ENCODE data around the gene WIPF1.

The WIPF1 gene

DNA sequence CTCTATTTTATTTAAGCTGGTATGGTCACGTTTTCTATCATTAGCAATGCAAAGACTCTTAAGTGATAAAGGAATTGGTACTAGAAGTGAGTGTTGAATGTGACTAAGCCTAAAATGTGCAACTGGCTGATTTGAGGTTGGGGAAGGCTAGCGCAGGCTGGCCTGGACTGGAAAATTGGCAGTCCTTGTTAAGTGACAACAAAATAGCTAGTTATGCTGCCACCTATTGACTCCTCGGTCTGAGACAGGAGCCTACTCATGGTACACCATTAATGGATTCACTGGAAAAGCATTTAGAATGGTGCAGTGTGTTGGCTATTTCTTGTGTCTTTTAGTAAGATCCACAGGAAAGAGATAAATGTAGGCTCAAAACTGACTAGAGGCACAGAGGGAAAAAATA lies 5.7 kb upstream of the WIPF1 start:
- DNase-seq (ENCODE audit: low read depth, low spot score) = no peak
- no peak overlapping the region for H3K4me3 ChIP-seq (ENCODE audit: low read length)

DNA sequence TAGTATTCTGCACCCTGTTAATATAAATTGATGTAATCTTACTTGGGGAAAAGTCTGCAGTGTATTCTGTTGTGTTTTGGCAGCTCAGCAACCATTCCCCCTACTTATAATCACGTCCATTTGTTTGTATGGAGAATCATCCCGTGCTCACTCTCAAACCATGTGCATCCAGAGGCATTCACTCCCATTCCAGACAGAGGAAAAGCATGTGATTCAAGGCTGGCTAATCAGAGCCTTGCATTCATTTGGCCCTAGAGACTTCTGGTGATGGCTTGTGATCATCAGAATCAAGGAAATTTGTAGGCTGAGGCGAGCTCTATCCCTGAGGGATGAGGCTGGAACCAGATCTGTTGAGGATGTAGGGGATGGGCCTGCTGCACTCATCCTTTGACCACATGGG lies 5.1 kb upstream of the WIPF1 start:
- no peak overlapping the region for H3K4me3 ChIP-seq (ENCODE audit: low read length)
- no peak for DNase-seq (ENCODE audit: low read depth, low spot score)

DNA sequence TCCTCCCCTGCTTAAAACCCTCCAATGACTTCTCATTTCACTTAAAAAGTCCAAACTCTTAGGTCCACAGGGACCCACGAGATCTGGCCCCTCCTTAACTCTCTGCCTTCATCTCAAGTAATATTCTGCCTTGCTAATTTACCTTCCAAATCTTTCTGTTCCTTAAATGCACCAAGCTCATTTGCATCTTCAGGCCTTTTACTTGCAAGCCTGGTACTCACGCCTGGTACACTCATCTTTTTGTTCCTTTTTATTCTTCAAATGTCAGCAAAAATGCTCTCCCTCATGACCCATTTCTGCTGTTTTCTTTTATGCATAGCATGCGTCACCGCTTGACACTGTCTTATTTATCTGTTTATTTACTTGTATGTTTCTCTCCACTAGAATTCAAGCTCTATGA lies 2.7 kb upstream of the WIPF1 start:
- no peak overlapping the region for H3K4me3 ChIP-seq (ENCODE audit: low read length)
- no peak for DNase-seq (ENCODE audit: low read depth, low spot score)

DNA sequence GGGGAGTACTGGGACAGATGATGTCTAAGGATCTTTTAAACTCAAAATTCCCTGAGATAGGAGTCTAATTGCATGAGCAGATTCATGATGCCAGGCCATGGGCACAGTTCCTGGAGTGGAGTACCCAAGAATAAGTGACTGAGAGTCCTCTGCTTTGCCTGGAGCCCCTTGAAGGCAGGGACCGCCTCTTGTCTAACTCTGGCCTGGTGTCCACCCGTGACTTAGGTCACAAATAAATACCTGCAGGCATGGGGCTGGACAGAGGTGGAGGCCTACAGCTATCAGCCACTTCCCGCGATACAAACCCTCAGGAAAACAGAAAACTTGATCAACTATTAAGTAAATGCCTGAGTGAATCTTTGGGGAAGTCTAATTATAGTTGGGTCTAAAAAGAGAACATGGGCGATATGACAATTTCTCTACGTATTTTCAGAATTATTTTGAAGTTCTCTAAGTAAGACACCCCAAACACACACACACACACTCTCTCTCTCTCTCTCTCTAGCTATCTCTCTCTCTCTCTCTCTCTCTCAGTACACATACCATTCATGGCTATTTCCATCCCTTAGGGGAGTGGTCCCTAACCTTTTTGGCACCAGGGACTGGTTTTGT lies 1.8 kb upstream of the WIPF1 start:
- DNase-seq (ENCODE audit: low read depth, low spot score) = no peak

DNA sequence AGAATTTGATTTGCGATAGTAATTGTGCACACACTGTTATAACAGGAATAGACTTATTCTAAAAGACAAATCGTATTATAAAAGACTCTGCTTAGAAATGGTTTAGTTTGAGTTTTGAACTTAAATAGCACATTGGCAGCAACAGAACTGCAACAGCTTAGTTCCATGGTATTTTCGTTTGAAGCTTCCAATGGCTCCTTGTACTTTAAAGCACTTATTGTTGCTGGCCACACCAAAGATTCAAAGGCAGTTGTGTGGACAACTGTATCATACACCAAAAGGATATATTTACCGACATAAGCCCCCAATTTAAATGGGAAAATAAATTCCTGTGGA lies 627 bp downstream of the WIPF1 start:
- peak overlapping the region; percentile 44 for H3K4me3 ChIP-seq (ENCODE audit: low read length)
- DNase-seq (ENCODE audit: low read depth, low spot score) = no peak

More for the DNA sequence above, 1.8 kb upstream of the WIPF1 start:
- no peak overlapping the region for H3K4me3 ChIP-seq (ENCODE audit: low read length)

DNA sequence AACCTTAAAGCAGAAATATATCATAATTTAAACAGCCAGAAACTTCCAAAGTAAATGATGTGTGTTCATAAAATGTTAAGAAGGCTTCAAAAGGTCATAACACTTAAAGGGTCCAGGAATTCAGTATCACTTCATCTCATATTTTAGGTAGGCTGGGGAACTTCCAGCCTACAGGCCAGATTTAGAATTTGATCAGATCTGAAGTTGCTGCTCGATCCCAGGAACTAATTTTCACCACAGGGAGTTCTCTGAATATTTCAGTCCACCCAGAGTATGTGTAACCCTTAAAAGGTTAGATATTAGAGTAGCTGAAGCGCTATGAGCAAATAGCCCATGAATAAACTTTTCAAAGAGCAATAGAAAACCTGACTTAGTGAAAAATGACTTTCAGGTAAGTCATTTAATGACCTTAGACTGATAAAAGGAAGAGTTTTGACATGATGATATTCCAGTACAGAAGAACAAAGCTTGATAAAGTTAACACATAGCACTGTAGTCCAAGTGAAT lies 1.7 kb downstream of the WIPF1 start:
- no peak for DNase-seq (ENCODE audit: low read depth, low spot score)
- H3K4me3 ChIP-seq (ENCODE audit: low read length) = no peak overlapping the region

DNA sequence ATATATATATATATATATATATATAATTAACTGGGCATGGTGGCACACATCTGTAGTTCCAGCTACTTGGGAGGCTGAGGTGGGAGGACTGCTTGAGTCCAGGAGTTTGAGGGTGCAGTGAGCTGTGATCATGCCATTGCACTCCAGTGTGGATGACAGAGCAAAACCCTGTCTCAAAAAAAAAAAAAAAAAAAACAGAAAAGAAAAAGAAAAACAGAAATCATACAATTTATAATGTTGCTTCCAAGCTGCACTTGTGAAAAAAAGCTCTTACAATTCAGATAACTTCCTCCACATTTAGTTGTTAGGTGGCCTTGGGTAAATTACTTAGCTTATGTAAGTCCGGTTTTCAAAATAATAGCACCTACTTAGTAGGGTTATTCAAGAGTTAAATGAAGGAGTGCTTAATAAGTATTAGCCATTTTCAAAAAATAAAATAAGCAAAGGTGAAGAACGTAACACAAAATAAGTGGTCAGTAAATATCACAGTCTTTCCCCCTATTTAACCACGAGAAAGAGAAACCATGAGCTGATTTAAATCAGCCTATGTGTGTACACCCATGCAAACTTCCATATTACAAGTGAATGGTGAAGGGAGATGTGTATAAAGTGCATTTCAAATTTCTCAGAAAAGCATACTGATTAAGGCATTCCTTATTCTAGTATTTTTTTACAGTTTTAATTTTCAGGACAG lies 2.3 kb downstream of the WIPF1 start:
- H3K4me3 ChIP-seq (ENCODE audit: low read length) = no peak overlapping the region
- no peak for DNase-seq (ENCODE audit: low read depth, low spot score)

DNA sequence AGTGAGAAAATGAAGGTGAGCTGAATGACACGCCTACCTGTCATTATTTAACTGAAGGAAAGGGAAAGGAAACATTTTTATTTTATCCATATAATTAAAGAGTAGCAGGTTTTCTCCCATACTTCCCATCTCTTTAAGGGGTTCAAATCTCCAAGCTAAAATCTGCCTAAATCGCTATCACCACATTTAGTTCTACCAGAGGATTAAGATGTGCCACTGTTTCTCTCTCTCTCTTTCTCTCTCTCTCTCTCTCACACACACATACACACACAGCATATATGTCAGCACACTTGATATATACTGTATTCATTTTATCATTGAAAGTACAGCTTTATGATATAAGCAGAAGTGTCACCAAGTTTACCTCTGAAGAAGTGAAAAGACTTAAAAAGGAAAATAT lies 3.1 kb downstream of the WIPF1 start:
- no peak for DNase-seq (ENCODE audit: low read depth, low spot score)
- no peak overlapping the region for H3K4me3 ChIP-seq (ENCODE audit: low read length)

DNA sequence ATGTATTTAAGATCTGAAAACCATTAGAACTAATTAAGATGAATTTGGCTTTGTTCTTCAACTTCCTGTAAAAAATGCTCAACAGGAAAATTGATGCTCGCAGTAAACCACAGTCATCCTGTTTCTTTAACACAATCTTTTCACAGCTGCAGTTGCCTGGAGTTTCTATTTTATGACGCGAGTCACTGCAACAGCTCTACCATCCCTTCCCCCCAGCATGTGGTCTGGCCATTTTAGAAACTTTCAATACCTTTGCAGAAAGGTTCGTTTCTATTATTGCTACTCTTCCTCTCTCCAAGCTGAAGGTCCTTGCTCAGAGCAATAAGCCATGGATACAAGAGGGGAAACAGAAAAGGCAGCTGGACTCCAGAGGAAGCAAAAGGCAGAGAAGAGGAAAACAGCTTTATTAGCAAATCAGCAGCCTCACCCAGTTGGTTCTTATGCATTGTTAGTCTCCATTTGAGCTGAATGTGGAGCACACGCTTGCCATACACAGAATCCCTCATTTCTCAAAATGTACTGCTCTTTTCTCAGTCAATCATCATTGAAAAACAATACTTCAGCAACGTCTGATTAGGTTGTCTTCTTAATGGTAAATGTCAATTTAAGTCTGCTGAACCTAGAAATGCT lies 3.9 kb downstream of the WIPF1 start:
- DNase-seq (ENCODE audit: low read depth, low spot score) = peak; percentile 98

DNA sequence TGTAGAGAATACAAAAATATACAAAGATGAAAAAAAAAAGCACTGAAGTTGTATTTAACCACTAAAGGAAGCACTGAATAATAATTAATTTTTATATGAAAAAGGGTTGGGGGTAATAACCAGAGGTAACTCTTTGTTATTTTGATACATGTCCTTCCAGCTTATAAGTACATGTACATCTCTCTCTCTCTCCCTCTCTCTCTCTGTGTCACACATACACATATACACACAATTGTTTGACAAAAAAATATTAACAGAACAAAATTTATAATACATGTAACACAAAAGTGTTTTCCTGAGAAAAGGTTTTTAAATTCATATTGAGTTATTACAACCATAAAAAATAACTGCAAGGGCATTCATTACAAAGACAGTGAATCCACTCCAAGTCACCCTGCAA lies 4.6 kb downstream of the WIPF1 start:
- peak overlapping the region; percentile 27 for H3K4me3 ChIP-seq (ENCODE audit: low read length)
- DNase-seq (ENCODE audit: low read depth, low spot score) = no peak

More for the DNA sequence above, 3.9 kb downstream of the WIPF1 start:
- H3K4me3 ChIP-seq (ENCODE audit: low read length) = peak overlapping the region; percentile 40

DNA sequence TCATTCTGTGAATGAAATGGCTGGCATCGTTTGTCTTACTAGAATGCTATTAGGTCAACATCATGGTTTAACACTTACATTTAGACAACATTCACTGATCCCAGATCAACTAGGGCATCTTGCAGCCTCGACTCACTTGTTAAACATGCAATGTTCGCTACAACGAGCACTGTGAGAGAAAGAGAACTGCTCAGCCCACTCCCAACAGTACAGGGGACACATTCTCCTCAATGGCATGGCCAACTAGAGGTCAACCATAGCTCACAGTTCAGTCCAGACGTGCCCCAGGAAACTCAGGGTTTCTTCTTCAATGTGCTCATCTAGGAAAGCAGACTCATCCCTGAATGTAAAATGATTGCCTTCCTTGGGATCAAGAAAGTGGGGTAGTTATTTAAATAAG lies 5.9 kb downstream of the WIPF1 start:
- H3K4me3 ChIP-seq (ENCODE audit: low read length) = no peak overlapping the region
- DNase-seq (ENCODE audit: low read depth, low spot score) = no peak

DNA sequence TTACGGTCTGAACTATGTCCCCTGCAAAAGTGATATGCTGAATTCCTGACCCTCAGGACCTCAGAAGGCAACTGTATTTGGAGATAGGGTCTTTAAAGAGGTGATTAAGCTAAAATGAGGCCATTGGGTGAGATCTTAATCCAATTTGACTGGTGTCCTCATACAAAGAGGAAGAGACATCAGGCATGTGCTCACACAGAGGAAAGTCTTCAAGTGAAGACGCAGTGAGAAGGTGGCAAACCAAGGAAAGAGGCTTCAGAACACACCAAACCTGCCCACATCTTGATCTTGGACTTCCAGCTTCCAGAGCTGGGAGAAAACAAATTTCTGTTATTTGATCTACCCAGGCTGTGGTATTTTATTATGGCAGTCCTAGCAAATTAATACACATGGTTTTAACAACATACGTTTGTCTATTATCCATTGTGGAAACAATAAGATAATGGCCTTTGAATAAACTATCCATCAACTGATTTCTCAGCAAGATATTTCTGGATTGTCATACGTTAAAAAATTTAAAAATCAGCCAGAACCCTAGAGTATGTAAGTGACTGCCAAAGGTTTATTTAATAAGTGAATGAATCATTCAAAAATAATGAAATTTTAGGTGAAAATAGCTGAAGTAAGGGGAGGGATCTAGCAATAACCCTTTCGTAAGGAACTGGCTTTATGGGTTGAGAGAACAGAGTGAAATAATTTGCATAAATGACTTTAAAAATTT lies 6.5 kb downstream of the WIPF1 start:
- no peak overlapping the region for H3K4me3 ChIP-seq (ENCODE audit: low read length)

DNA sequence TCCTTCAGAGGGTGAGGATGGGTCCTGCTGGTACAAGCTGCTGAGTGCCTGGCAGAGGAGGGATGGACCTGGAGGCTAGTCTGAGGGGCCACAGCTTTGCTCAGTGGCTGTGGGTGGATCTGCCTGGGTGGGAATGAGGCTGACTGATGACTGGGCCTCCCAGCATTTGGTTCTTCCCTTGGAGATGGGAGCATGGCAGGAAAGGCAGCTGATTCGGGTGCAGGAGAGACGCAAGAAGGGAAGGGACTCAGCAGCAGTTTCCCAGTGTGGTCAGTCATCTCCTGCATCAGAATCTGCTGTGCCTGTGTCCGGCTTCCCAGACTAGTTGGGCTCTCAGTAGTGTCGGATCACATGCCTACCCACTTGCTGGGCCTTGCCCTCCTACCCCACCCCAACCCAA lies 7.3 kb downstream of the WIPF1 start:
- no peak overlapping the region for H3K4me3 ChIP-seq (ENCODE audit: low read length)
- DNase-seq (ENCODE audit: low read depth, low spot score) = no peak

More for the DNA sequence above, 6.5 kb downstream of the WIPF1 start:
- DNase-seq (ENCODE audit: low read depth, low spot score) = no peak

DNA sequence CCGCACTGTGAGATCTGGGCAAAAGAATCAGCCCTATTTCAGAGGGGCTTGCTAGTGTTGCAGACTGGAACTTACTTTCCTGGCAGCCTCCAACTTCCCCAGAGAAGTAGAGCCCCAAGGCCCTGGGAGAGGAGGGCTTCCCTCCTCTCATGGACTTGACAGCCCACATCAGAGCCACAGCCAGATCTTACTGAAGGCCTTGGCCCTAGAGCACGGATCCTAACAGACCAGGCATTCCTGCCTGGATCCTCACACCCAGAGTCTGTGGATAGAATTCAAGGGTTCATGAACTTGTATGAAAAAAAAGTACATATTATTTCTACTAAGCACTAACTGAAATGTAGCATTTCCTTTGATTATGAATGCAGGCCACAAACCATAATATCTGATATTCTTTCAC lies 8.3 kb downstream of the WIPF1 start:
- DNase-seq (ENCODE audit: low read depth, low spot score) = no peak
- H3K4me3 ChIP-seq (ENCODE audit: low read length) = no peak overlapping the region

DNA sequence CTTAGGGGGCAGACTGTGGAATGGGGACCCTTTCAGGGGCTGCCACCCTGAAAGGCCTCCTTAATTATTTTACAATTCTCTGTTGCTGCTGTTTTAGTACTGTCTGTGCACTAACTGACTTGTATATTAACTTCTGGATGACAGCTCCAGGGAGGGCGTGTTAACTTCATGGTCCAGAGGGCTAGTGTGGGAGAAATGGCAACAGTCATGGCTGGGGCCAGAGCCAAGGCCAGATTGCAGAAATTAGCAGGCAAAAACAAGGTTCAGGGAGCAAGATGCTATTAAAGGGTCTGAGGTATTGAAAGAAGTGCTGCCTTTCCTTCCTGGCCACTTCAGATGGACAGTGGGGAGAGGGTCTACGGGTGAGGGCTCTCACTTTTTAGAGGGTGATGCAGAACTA lies 9.1 kb downstream of the WIPF1 start:
- H3K4me3 ChIP-seq (ENCODE audit: low read length) = no peak overlapping the region
- no peak for DNase-seq (ENCODE audit: low read depth, low spot score)

DNA sequence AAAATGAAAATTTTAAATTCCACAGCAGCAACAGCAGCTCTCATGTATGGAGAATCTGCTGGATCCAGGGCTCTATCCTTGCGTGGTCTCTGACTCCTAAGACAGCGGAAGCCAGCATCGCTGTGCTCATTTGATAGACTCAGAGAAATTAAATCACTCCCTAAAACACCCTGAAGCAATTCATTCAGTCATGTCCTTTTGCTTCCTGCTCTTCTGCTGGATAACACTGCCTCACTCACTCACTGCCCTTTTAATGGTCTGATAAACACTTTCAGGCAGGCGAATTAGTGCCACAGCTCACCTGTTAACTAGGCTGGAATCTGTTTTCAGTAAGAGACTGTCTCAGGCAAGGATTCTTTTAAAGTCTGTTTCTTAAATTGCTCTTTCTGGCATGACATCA lies 10.0 kb downstream of the WIPF1 start:
- no peak overlapping the region for H3K4me3 ChIP-seq (ENCODE audit: low read length)
- no peak for DNase-seq (ENCODE audit: low read depth, low spot score)

DNA sequence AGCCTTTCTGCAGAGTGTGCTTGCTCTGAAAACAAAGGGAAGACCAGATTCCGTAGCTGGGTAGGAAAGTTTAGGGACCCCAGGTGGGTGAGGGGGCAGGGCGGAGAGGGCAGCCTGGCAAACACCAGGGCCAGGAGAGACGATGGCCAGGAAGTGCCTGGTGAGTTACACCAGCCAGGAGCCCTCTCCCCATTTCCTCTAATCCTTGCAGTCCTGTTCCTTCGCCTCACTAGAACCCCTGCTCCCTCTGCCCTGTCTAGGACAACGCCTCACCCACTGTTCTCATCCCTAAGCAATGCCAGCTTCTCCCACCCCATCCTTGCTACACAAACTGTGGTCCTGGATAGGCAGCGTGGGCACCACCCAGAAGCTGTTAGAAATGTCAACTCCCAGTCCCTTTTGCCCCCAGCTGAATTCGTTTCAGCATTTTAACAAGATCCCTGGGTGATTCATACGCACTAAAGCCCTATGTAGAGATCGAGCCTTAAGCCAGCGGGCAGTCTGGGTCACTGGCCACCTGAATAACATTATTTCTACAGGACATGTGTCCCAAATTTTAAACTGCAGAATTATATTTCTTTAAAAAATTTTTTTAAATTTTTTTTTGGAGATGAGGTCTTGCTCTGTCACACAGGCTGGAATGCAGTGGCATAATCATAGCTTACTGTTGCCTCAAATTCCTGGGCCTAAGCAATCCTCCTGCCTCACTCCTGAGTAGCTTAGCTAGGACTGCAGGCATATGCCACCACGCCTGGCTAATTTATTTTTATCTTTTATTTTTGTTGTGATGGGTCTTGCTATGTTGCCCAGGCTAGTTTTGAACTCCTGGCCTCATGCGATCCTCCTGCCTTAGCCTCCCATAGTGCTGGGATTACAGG lies 10.9 kb downstream of the WIPF1 start:
- no peak for DNase-seq (ENCODE audit: low read depth, low spot score)
- H3K4me3 ChIP-seq (ENCODE audit: low read length) = no peak overlapping the region

DNA sequence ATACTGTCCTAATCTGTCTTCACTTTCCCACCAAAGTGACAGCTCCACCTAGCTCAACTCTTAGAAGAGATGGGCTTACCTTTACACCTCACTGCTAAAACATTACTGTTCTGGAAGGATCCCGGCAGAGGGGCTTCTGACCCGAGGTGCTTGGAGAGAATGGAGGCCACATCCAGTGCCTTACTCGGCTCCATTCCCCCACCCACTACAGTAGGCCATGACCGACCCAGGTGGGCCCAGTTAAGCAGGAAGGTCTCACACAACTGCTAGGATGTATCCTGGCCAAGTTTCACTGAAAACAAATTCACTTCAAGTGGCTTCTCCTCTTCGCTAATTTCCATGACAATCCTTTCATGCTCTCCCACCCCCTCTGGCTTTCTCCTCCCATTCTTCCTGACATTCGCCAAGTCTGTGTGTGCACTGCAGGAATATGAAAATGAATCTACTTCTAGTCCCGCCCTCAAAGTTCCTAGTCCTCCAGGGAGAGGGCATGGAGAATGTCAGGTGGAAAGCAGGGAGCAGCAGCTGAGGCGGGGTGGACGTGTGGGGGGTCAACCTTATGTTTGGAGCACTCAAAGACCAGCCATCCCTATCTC lies 11.8 kb downstream of the WIPF1 start:
- H3K4me3 ChIP-seq (ENCODE audit: low read length) = no peak overlapping the region
- DNase-seq (ENCODE audit: low read depth, low spot score) = no peak

DNA sequence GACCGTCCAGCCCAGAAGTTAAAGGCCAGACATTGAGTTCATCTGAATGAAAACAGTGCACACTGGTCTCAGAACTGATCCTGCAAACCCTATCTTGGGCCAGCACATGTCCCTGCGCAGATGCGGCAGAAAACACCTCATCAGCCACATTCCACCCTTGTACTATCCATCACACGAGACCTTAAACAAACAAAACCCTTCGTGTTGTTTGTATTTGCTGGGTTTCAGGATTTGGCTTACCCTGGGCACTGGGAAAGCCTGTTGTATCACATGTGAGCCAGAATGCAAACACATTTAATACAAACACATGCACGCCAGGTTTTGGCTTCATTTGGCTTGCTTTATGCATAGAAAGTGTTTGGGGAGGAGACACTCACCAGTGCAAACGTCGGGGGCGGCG lies 12.5 kb downstream of the WIPF1 start:
- DNase-seq (ENCODE audit: low read depth, low spot score) = no peak
- no peak overlapping the region for H3K4me3 ChIP-seq (ENCODE audit: low read length)
